Osteocyte (in vitro differentiated cells): Measurements from ENCODE around the gene DUS2. TPM values are rescaled to one million over a fixed set of nuclear protein-coding genes. Genes with fewer than 3 reads are reported as not detected.

Experiments
- DNase-seq: peaks from one replicate; pipeline ENCODE4 v3.0.0; 2021; ENCODE audit warnings: mixed read lengths; ENCODE audit not compliant: unreplicated experiment; ENCODE audit errors: extremely low spot score
- H3K27ac Mint-ChIP-seq: one replicate; pipeline ENCODE4 v1.8.0; 2021; ENCODE audit warnings: mild to moderate bottlenecking, mixed read lengths; ENCODE audit not compliant: unreplicated experiment
- H3K27me3 Mint-ChIP-seq: one replicate; pipeline ENCODE4 v1.8.0; 2021; ENCODE audit warnings: mixed read lengths; ENCODE audit not compliant: unreplicated experiment
- H3K36me3 Mint-ChIP-seq: one replicate; pipeline ENCODE4 v1.8.0; 2021; ENCODE audit warnings: mixed read lengths; ENCODE audit not compliant: unreplicated experiment
- H3K4me1 Mint-ChIP-seq: one replicate; pipeline ENCODE4 v1.8.0; 2021; ENCODE audit warnings: mixed read lengths; ENCODE audit not compliant: unreplicated experiment
- H3K4me3 Mint-ChIP-seq: one replicate; pipeline ENCODE4 v1.8.0; 2021; ENCODE audit warnings: mild to moderate bottlenecking, moderate library complexity, mixed read lengths; ENCODE audit not compliant: unreplicated experiment
- H3K9me3 Mint-ChIP-seq: one replicate; pipeline ENCODE4 v1.8.0; 2021; ENCODE audit warnings: mixed read lengths; ENCODE audit not compliant: unreplicated experiment
- total RNA-seq: library from RNA; stranded (reverse); gene quantifications from 2 replicates; pipeline ENCODE4 v1.2.1, GENCODE V29; 2021
- TF ChIP-seq, protein P1 (sequence below): fragments of 200-600 bp; sonication (generic); IDR thresholded peaks from 2 replicates; pipeline ENCODE4 v1.5.0; 2021; ENCODE audit warnings: antibody characterized with exemption, mild to moderate bottlenecking, moderate library complexity

DUS2 gene
- total RNA-seq, 1 donor from 2014 or later = 17.2 TPM

GRCh38 chr16:68084504-68085258, 61.6 kb downstream of the DUS2 start:
- TF ChIP-seq, protein P1, sequence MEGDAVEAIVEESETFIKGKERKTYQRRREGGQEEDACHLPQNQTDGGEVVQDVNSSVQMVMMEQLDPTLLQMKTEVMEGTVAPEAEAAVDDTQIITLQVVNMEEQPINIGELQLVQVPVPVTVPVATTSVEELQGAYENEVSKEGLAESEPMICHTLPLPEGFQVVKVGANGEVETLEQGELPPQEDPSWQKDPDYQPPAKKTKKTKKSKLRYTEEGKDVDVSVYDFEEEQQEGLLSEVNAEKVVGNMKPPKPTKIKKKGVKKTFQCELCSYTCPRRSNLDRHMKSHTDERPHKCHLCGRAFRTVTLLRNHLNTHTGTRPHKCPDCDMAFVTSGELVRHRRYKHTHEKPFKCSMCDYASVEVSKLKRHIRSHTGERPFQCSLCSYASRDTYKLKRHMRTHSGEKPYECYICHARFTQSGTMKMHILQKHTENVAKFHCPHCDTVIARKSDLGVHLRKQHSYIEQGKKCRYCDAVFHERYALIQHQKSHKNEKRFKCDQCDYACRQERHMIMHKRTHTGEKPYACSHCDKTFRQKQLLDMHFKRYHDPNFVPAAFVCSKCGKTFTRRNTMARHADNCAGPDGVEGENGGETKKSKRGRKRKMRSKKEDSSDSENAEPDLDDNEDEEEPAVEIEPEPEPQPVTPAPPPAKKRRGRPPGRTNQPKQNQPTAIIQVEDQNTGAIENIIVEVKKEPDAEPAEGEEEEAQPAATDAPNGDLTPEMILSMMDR = no peak
- peaks cover 31% of the 10 kb centered on the region for H3K4me1 Mint-ChIP-seq
- H3K27ac Mint-ChIP-seq = peak overlapping the region; percentile 94
- H3K36me3 Mint-ChIP-seq = no peaks in the 10 kb centered on the region
- H3K9me3 Mint-ChIP-seq = no peaks in the 10 kb centered on the region
- H3K27me3 Mint-ChIP-seq = no peaks in the 10 kb centered on the region
- peak overlapping the region; percentile 75 for H3K4me3 Mint-ChIP-seq
- peak; percentile 90 for DNase-seq

- peak within 1 kb of the TSS; percentile 94 for H3K27ac Mint-ChIP-seq
Observed at GRCh38 chr16:68085259-68086071, 62.4 kb downstream of the DUS2 start, which contains the start of gene NFATC3. Gene NFATC3, plus strand, starts transcription at chr16:68085370. Its CDS starts 312 bp downstream, at chr16:68085682.

GRCh38 chr16:68086336-68086841, 63.3 kb downstream of the DUS2 start:
- DNase-seq = no peak
- Mint-ChIP-seq H3K36me3 (no peaks in the 10 kb centered on the region), H3K4me1 (peaks cover 43% of the 10 kb centered on the region), H3K4me3 (peak overlapping the region; percentile 95), H3K9me3 (no peaks in the 10 kb centered on the region), H3K27me3 (no peaks in the 10 kb centered on the region), H3K27ac (peak overlapping the region; percentile 64)
- TF ChIP-seq, protein P1 = no peak

More at GRCh38 chr16:68085259-68086071, 62.4 kb downstream of the DUS2 start, which contains the start of gene NFATC3:
- peaks cover 34% of the 10 kb centered on the region for H3K4me1 Mint-ChIP-seq
- TF ChIP-seq, protein P1 = no peak
- DNase-seq = peak; percentile 99
- peak within 1 kb of the TSS; percentile 95 for H3K4me3 Mint-ChIP-seq
- H3K36me3 Mint-ChIP-seq = no peaks in the 10 kb centered on the region
- no peaks in the 10 kb centered on the region for H3K9me3 Mint-ChIP-seq
- H3K27me3 Mint-ChIP-seq = no peaks in the 10 kb centered on the region

DNA sequence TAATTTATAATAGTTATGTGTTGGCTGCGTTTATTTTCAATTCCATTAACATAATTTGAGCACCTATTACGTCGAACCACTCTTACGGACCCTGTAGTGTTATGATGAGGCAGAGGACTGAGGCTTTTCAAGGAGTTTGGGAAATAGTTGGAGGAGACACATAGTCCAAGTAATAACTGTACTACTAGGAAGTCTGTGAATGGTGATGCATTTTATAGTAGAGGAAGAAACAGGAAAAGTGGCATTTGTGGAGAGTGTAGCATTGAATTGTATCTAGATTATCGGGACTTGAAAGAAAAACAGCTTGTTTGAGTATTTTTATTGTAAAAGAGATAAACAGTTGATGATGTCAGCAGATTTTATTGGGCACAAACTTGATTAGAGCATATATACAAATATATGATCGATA, 63.8 kb downstream of the DUS2 start:
- Mint-ChIP-seq H3K36me3 (no peaks in the 10 kb centered on the region), H3K4me1 (peaks cover 48% of the 10 kb centered on the region), H3K4me3 (peak overlapping the region; percentile 95), H3K9me3 (no peaks in the 10 kb centered on the region), H3K27me3 (no peaks in the 10 kb centered on the region), H3K27ac (peak overlapping the region; percentile 64)
- TF ChIP-seq, protein P1 = no peak
- no peak for DNase-seq
